Superior temporal gyrus (tissue), 1 donor: ENCODE measurements around the gene POM121L2.
"Not testable (repeated sequence)": the region's sequence is repeated elsewhere in the genome, so short reads cannot be mapped to it uniquely, and the experiment has no call there.

Experiments used
- DNase-seq: peaks from one replicate; pipeline ENCODE4 v3.0.0-alpha.2; 2016; ENCODE audit errors: extremely low spot score

POM121L2 gene

DNA sequence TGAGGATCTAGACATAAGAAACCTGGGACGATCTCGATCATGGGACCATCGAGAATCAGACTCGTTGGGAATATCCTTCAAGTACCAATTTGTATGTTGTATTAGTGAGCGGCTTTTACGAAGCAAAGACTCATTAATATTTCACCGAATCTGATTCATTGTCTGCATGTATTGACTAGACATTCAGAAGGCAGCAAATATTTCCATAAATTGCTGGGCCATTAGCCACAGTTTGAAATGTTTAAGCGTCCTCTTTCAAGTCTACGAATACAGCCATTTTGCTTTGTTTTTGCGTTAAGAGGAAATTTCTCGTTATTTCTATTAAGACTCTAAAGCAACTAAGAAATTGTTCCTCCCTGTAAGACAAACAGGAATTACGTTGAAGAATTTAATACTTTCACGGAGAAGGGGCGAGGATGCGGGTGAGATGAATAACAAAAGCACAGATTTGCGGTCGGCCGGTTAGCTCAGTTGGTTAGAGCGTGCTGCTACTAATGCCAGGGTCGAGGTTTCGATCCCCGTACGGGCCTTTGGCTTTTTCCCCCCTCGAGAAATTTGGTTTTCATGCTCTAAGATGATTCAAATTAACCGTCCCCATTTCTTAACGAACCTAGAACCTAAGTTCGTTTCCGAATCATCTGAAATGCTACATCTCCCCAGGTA is 18.5 kb downstream of the POM121L2 start:
- no peak for DNase-seq

DNA sequence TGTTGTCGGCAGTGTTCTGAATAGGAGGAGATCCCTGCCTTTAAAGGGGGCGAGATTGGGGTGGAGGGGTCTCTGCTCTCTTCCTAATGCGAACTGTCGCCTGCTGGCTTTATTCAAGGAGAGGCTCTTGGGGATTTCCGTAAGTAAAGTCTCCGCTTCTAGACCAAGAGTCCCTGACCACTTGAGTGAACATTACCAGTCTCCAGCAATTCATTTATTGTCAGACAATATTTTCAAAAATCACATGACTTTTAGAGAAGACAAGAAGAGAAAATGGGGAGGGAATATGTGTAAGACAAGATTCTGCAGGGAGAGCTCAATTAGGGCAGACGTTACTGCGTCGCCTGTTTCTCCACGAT is 21.2 kb downstream of the POM121L2 start:
- no peak for DNase-seq

DNA sequence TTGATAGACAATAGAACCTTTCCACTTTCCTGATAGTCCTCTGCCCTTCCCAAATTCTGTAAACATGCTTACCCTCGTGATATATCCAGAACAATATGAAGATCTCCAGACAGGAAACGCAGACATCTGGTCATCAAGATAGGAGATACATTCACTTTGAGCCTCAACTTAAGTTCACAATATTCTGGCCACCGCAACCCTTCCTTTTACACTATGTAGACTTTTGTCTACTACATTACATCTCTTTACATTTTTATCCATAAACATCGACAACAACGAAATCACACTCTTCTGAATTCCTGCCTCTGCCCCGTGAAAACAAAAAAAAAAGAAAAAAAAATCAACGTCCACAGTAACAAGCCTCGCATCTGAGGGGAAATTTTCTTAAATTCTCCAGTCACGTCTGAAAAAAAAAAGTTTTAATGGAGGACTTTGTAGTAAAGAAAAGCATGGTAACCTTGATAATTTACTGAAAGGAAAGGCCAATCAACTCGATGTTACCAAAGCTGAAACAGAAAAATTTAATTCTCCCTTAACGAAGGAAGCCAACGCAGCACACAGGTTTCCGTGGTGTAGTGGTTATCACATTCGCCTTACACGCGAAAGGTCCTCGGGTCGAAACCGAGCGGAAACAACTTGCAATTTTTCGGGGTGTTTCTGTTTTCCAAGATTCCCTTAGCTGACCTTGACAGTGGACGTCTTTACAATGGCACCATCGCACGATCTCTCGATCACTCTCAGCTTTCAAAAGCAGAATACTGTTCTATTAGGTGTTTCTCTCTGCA is 21.8 kb downstream of the POM121L2 start:
- DNase-seq = no peak

DNA sequence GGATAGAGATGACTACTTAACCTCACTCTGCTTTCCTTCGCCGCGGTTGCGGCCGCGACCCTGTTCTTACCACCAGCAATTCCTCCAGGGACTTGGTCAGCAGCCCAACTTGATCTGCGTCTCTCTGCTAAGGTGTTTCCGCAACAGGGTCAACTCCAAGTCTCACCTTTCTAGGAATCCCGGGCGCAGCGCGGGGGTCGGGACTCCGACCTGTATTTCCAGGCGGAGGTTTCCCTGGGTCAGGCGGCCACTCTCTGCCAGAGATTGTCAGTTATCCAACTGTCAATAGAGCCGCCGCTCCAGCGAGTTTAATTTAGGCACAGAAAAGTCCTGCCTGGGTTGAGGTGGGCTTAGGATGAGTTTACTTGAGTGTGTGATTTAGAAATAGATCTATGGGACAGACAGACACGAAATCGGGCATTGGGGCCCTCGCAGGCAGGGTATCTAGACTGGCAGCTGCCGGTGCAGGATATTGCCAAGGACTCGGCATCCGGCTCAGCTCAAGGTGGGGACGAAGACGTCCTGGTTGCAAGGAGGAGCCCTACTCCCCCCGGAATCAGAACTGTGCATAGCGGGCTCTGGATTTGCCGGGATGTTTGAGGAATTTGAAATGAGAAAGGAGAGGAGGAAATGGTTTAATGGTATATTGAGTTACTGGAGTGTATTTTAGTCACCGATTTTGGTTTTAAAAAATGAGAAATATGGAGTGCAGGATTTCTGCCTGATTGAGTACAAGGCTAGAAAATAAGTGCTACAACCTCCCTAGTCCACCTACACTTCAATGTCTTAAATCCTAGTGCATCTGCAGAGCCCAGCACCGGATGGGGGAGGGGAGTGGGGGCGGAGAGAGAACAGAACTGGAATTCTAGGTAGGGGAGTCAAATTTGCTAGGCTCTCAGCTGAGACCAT is 23.7 kb downstream of the POM121L2 start:
- DNase-seq = no peak

DNA sequence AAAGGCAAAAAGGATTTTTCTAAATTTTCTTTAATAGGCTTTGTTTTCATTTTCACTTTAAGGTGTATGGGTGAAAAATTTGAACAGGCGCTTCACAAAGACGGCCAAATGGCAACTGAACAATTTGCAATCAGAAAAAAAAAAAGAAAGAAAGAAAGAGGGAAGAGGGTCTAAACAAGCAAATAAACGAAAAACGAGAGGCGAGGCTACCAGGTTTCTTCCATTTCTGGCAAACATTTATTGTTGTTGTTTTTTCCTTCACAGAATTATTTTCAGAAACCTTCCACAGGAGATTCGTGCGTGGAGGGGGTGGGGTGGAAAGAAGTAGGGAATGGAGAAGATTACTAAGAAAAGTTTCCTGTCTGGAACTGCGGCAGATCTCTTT is 24.3 kb downstream of the POM121L2 start:
- DNase-seq = no peak

DNA sequence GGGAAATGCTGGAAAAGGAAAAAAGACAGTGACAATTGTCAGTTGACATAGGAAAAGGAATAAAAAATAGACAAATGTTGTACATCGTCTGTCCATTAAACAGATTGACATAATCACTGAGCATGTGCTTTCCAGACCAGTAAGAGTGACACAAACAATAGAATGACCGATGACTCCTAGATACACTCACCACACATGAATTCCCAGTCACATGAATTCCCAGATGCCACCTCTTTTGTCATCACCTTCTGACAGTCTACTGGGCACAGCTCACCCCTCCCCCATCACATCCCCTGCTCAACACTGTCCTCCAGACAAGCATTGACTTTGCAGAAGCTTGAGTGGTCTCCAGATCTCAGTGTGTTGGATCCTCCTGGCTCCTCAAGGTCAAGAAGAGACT is 25.9 kb downstream of the POM121L2 start:
- no peak for DNase-seq

DNA sequence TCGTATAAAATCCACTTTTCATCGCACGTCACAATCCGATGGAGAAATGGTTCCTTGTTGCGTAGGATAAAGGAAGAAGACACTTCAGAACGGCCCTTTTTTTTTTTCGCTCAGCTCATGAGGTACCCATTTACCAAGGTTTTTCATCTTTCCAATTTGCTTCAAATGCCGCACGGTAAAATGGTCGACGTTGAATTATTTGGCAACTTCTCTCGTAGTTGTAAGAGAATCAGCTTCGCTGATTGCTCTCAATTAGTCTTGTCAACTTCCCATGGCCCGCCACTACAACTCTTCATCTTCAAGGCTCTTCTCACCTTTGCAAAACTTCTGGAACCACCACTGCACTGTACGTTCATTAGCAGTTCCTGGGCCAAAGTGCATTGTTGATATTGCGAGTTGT is 28.8 kb downstream of the POM121L2 start:
- no peak for DNase-seq

DNA sequence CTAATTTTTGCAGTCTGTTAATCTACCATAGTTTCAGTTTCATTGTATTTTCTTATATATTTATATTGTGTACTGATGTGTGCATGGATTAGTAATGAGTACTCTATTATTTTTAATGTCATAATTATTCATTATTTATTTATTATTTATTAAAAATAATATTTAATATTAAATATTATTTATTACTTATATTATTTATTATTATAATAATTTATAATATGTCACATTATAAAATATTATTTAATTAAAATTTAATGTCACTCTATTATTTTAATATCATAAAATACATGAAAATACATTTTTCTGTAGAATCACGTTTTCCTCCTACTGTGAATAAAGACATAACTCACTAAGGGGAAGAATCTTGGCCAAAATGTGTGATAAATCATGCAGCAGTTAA is 30.5 kb downstream of the POM121L2 start:
- no peak for DNase-seq

DNA sequence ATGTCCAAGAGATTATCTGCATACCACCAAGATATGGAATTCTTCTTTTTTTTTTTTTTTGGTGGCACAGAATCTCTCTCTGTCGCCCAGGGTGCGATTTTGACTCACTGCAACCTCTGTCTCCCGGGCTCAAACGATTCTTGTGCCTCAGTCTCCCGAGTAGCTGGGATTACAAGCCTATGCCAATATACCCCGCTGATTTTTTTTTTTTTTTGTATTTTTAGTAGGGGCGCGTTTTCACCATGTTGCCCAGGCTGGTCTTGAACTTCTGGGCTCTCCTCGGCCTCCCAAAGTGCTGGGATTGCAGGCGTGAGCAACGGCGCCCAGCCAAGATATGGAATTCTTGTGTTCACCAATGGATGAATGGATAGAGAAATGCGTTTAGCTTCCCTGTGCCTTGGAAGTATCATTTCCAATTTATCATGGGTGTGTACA is 31.0 kb downstream of the POM121L2 start:
- DNase-seq = no peak

DNA sequence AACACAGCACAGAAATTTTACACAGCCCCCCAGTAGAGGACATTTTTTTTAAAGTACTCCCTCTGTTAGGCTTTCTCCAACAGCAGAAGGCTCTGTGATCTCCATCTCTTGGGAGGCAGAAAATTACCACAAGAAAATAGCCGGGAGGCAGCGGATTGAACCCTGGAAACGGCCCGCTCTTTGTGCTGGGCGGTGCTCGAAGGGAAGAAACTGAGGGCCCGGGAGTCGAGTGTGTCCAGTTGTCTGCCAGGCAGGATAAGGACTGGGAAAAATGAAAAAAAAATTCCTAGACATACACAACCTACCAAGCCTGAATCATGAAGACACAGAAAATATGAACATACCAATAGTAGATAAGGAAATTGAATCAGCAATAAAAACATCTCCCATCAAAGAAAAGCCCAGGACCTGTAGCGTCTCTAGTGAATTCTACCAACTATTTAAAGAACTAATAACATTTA is 31.5 kb downstream of the POM121L2 start:
- no peak for DNase-seq

DNA sequence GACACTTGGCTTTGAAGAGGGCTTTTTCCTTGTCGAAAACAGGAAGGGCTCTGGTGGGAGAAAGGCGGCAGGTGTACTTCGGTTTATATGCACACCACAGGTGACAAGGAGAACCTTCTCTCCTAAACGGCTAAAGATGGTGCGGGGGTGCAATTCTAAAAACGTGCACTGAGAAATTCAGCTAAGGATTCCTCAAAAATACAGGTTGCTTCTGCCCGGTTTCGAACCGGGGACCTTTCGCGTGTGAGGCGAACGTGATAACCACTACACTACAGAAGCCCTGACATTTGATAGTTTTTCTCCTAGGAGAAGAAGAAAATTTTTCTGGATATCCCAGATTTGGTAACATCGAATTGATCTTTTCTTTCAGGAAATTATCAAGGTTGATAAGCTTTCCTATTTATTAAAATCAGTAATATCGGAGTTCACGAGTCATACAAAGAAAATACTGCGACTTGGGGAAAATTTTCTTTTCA is 32.0 kb downstream of the POM121L2 start:
- no peak for DNase-seq

DNA sequence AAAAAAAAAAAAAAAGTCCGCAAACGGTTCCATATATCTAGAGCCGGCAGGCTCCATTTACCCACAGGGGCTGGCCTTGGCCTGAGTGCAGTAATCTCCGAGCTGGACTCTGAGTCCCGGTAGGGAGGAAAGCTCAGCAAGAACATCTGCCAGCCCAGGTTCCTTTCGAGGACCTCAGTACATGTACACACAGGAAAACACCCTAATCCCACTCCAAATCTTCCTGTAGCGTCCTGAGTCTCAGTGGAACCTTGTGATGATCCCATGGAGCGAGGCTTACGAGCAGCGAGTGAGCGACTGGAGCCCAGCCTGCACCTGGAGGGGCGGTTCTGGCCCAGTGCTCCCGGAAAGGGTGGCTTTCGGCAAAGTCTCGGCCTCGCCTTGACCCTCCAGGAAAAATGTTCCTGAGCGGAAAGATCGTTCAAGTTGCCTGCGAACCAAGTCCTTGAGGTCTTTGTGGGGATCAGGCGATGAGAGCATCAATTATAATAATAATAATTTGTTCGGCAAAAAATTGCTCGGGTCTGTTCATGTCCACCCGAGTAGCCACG is 32.5 kb downstream of the POM121L2 start:
- DNase-seq = no peak

DNA sequence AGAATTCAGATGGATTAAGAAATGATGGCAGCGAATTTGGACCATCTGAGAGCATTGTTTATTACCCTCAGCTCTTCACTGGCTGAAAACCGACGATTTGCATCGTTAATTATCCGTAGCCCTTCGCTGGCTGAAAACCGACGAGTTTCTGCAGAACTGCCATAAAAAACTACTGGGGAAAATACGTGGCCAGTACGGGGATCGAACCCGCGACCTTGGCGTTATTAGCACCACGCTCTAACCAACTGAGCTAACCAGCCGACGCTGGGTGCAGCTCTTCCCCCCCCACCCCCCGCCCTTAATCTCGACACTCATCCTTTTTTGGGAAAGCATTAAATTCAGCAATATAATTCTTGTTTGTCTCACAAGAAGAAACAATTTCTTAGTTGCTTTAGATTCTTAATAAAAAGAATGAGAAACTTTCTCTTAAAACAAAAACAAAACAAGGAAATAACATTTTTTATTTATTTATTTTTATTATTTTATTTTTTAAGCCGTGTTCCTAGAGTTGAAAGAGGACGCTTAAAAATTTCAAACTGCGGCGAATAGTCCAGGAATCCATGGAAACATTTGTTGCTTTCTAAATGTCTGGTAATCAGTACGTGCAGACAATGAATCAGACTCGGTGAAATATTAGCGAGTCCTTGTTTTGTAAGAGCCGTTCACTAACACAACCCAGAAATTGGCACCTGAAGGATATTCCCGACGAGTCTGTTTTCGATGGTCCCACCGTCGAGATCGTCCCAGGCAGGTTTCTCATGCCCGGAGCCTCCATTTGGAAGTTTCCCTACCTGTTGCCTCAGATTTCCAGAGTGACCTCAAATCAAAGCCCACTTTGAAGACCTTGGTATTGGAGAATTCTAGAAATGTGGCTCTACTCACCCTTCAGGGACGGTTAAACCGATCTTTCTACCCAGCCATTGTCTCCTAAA is 36.8 kb downstream of the POM121L2 start:
- DNase-seq = no peak

DNA sequence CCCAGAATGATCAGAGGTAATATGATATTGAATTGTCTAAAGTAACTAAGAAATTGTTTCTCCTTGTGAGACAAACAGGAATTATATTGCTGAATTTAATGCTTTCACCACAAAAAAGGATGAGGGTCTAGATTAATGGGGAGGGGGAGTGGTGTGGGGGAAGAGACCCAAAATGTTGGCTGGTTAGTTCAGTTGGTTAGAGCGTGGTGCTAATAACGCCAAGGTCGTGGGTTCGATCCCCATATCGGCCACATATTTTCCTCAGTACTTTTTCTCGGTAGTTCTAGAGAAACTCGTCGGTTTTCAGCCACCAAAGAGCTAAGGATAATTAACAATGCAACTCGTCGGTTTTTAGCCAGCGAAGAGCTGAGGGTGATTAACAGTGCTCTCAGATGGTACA is 38.3 kb downstream of the POM121L2 start:
- no peak for DNase-seq

DNA sequence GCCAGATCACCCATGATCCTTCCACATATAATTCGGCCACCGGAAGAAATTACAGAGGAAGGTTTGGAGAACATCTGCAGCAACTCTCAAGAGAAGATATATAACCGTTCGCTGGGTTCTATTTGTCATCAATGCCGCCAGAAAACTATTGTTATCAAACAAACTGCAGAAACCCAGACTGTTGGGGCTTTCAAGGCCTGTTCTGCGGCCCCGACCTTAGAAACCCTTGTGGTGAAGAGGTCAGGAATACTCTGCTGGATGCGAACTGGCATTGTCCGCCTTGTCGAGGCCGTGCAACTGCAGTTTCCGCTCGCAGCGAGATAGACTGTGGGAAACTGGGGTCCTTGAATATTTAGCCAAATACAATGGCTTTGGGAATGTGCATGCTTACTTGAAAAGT is 43.3 kb downstream of the POM121L2 start:
- no peak for DNase-seq

DNA sequence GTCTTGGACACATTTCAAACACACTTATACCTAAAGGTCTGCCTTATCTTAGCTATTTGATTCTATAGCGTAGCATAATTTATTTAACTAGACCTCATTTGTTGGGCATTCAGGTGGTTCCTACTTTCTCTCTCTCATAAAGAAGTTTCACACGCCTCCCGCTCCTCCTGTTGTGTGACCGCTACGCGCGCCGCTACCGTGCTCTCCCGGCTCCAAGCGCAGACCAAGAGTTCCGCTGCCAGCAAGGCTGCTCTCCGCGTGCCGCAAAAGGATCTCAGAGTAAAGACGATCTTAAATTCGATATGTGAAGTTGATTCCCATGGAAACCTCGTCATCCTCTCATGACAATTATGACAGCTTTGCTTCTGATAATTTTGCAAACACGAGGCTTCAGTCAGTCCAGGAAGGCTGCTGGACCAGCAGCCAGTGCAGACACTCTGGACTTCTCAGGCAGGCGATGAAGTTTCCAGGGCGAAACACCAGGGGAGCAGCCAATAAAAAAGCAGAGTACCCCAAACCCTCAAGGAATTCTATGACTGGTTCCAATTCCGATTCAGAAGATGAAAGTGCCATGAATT is 44.1 kb downstream of the POM121L2 start:
- no peak for DNase-seq

DNA sequence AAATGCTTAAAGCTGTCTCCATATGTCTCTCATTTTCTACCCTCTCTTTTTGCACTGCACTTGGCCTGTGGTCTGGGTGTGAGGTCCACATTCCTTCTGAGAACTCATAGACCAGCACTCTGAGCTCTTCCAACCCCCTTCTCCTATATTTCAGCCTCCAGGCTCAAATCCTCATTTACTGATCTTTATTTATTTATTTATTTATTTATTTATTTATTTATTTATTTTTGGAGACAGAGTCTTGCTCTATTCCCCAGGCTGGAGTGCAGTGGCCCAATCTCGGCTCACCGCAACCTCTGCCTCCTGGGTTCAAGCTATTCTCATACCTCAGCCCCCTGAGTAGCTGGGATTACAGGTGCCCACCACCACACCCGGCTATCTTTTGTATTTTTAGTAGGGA is 45.1 kb downstream of the POM121L2 start:
- DNase-seq = not testable (repeated sequence)

DNA sequence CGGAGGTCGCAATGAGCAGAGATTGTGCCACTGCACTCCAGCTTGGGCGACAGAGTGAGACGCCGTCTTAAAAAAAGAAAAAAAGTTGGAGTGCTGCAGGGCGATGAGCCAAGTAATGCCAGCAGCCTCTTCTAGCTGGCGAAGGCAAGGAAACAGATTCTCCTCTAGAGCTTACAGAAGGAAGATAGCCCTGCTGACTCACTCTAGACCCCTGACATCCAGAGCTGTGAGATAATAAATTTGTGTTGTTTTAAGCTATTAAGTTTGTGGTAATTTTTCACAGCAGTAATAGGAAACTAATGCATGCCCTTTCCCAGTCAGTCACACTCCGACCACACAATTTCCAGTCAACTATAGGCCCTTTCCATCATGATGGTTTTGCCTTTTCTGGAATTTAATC is 48.2 kb downstream of the POM121L2 start:
- DNase-seq = no peak

DNA sequence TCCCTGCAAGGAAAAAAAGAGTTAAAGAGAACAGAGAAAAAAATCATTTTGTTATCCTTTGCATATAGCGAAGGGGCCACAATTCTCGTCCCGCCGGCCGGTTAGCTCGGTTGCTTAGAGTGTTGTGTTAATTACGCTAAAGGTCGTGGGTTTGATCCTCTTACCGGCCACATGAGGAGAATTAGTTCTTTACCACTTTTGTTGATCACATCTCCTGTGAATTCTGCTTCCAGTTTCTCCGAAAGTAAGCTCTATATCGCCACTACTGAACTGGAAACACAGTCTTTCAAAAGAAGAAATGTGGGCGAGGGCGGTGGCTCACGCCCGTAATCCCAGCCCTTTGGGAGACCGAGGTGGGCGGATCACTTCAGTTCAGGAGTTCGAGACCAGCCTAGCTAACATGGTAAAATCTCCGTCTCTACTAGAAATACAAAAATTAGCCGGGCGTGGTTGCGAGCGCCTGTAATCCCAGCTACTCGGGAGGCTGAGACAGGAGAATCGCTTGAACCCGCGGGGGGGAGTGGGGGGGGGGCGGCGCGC is 51.2 kb downstream of the POM121L2 start:
- DNase-seq = no peak

DNA sequence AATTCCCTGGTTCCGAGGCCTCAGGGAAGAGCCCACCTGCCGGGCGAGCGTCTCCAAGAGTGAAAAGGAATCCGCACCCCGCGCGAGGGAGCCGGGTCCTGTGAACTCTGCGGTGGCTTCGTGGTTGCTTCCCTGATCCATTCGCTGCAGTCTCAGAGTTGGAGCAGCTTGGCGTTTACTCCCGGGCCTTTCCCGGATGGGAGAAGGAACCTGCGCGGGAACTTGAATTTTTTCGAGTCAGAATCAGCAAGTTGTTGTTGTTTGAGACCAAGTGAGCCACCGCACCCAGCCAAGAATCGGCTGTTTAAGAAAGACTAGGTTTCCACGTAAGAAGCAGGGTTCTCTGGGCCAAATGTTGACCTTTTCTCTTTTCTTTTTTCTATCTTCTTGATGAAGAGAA is 51.7 kb downstream of the POM121L2 start:
- no peak for DNase-seq
